ENCODE measurements around the gene TSPAN1. TPM values are rescaled to one million over a fixed set of nuclear protein-coding genes. Genes with fewer than 3 reads are reported as not detected.

TSPAN1 gene
- total RNA-seq (100 to 1,000 TPM in 1 of 2 donors, 10 to 100 TPM in 1; 45.3 to 174 TPM), polyA plus RNA-seq (100 to 1,000 TPM; 105 to 174 TPM)
- long read RNA-seq, donor 1 = 0 reads
- long read RNA-seq, donor 2, partial matches to known transcripts = 0 of 1 reads
- long read RNA-seq, donor 2, other reads (novel, unspliced or antisense) = 0 of 1 reads
- long read RNA-seq, donor 3, partial matches to known transcripts = 0 of 1 reads
- long read RNA-seq, donor 3, other reads (novel, unspliced or antisense) = 0 of 1 reads
- long read RNA-seq, donor 4 = 0 reads
- long read RNA-seq, donor 5, partial matches to known transcripts = 6 of 6 reads
- long read RNA-seq, donor 5, other reads (novel, unspliced or antisense) = 0 of 6 reads

- no peaks in the 10 kb centered on the region for H3K36me3 ChIP-seq (ENCODE audit: control insufficient read depth in 4 of 4, insufficient read depth in 4 of 4, low read length in 4 of 4)
- H3K9ac ChIP-seq (ENCODE audit: insufficient read depth in 1 of 2, low read length in 2 of 2) = no peak within 1 kb of the TSS
- H3K9me3 ChIP-seq (ENCODE audit: control insufficient read depth in 4 of 4, insufficient read depth in 3 of 4, low read length in 3 of 4) = no peaks in the 10 kb centered on the region
- peaks cover 0 to 28% (median 4%) of the 10 kb centered on the region in 5 donors for H3K4me1 ChIP-seq (ENCODE audit: control insufficient read depth in 5 of 5, insufficient read depth in 5 of 5, low read length in 5 of 5)
- ATAC-seq (ENCODE audit: insufficient read depth, low FRiP score) (no peak), DNase-seq (no peak)
- H3K27me3 ChIP-seq (ENCODE audit: control insufficient read depth in 3 of 3, insufficient read depth in 3 of 3, low read length in 2 of 3) = no peaks in the 10 kb centered on the region
- H3K27ac ChIP-seq (ENCODE audit: low read depth in 1 of 2, low read length in 1 of 2) = peak within 1 kb of the TSS; percentile 56 to 69
- 56 to 76% methylated on average over 11 of the region's 11 CpGs for WGBS, 2 donors
- TF ChIP-seq CTCF (IDR thresholded peaks at IDR 0.05; ENCODE audit: control extremely low read depth, extremely low read depth) = no peak
- no peak within 1 kb of the TSS for H3K4me3 ChIP-seq
These were observed at the start of gene TSPAN1 for GRCh38 chr1:46174448-46175231. TSS of gene TSPAN1 (plus strand) at chr1:46175087. CDS start at chr1:46181108, 6,021 bp downstream.

GRCh38 chr1:46128344-46128743 is 46.5 kb upstream of the TSPAN1 start:
- Histone ChIP-seq H3K27ac (ENCODE audit: low read depth in 1 of 2, low read length in 1 of 2) (no peak overlapping the region), H3K36me3 (ENCODE audit: control insufficient read depth in 4 of 4, insufficient read depth in 4 of 4, low read length in 4 of 4) (no peaks in the 10 kb centered on the region), H3K27me3 (ENCODE audit: control insufficient read depth in 3 of 3, insufficient read depth in 3 of 3, low read length in 2 of 3) (no peaks in the 10 kb centered on the region), H3K9me3 (ENCODE audit: control insufficient read depth in 4 of 4, insufficient read depth in 3 of 4, low read length in 3 of 4) (no peaks in the 10 kb centered on the region), H3K4me1 (ENCODE audit: control insufficient read depth in 5 of 5, insufficient read depth in 5 of 5, low read length in 5 of 5) (peaks cover 0 to 7% (median 0%) of the 10 kb centered on the region in 5 donors), H3K4me3 (no peak overlapping the region), H3K9ac (ENCODE audit: insufficient read depth in 1 of 2, low read length in 2 of 2) (no peak overlapping the region)
- DNase-seq (no peak), ATAC-seq (ENCODE audit: insufficient read depth, low FRiP score) (no peak)
- WGBS, 2 donors = 84 to 91% methylated on average over 3 of the region's 3 CpGs
- TF ChIP-seq CTCF (IDR thresholded peaks at IDR 0.05; ENCODE audit: control extremely low read depth, extremely low read depth) = no peak

GRCh38 chr1:46130121-46130520 is 44.8 kb upstream of the TSPAN1 start:
- no peak overlapping the region for H3K27ac ChIP-seq (ENCODE audit: low read depth in 1 of 2, low read length in 1 of 2)
- no peak for TF ChIP-seq CTCF (IDR thresholded peaks at IDR 0.05; ENCODE audit: control extremely low read depth, extremely low read depth)
- no peaks in the 10 kb centered on the region for H3K36me3 ChIP-seq (ENCODE audit: control insufficient read depth in 4 of 4, insufficient read depth in 4 of 4, low read length in 4 of 4)
- H3K9me3 ChIP-seq (ENCODE audit: control insufficient read depth in 4 of 4, insufficient read depth in 3 of 4, low read length in 3 of 4) = no peaks in the 10 kb centered on the region
- ATAC-seq (ENCODE audit: insufficient read depth, low FRiP score) = no peak
- no peak for DNase-seq
- 45 to 58% methylated on average over 1 of the region's 1 CpG for WGBS, 2 donors
- H3K4me1 ChIP-seq (ENCODE audit: control insufficient read depth in 5 of 5, insufficient read depth in 5 of 5, low read length in 5 of 5) = peaks cover 0 to 18% (median 7%) of the 10 kb centered on the region in 5 donors
- no peak overlapping the region for H3K4me3 ChIP-seq
- no peaks in the 10 kb centered on the region for H3K27me3 ChIP-seq (ENCODE audit: control insufficient read depth in 3 of 3, insufficient read depth in 3 of 3, low read length in 2 of 3)
- H3K9ac ChIP-seq (ENCODE audit: insufficient read depth in 1 of 2, low read length in 2 of 2) = peak overlapping the region; percentile 28 to 98
